ENCODE data around the gene FCN3. TPM values are rescaled to one million over a fixed set of nuclear protein-coding genes. Genes with fewer than 3 reads are reported as not detected.

The FCN3 gene
- total and polyA plus RNA-seq, 9 of the 15 experiments (the other 6 are each of a cell fraction or from before 2014, with no cell fraction given) = 0.49 TPM; not detected in 8

DNA sequence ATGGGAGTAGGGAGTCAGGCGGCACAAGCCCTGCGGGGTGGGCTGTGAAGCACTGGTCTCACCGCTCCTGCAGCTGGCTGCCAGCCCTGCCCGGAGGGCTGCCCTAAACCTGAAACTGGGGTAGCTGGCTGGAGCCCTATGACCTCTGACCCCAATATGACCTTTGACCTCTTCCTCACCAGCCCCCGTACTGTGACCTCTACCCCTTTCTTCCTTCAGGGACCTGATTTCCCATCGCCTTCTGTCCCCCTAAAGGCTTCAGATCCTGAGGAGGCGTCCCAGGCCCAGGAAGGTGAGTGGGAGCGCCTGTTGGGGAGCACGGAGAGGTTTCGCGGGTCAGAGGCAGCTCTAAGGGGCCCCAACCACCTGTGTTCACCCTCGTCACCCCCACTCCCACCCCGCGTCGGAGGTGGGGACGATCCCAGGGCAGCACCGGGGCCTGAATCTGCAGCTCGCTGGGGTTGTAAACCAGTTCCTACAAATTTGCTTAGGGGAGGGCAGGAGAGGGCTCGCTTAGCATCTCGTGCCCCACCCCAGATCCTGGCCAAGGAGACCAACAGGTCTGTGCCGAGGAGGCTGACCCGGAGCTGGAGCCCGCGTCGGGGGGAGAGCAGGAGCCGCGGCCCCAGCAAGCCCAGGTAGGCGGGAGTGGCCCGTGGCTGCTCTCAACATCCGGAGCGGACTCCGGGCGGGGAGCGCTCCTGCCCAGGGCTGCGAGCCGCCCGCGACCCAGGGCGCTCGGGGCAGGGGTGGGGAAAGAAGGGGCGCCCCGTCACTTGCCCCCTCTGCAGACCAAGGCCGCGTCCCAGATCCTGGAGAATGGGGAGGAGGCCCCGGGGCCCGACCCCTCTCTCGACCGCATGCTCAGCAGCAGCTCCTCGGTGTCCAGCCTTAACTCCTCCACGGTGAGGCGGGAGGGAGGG, 25.5 kb downstream of the FCN3 start (continued):
- TF ChIP-seq, protein P1, sequence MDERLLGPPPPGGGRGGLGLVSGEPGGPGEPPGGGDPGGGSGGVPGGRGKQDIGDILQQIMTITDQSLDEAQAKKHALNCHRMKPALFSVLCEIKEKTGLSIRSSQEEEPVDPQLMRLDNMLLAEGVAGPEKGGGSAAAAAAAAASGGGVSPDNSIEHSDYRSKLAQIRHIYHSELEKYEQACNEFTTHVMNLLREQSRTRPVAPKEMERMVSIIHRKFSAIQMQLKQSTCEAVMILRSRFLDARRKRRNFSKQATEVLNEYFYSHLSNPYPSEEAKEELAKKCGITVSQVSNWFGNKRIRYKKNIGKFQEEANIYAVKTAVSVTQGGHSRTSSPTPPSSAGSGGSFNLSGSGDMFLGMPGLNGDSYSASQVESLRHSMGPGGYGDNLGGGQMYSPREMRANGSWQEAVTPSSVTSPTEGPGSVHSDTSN (CRISPR knock-in tag; IDR thresholded peaks at IDR 0.05; ENCODE audit: low read depth) = no peak
- TF ChIP-seq, protein P1 (tag; conservative IDR thresholded peaks at IDR 0.05; ENCODE audit: low read depth) = no peak
- no peak for TF ChIP-seq CC2D1A (IDR thresholded peaks at IDR 0.05)
- TF ChIP-seq MYBL2 (IDR thresholded peaks at IDR 0.05; ENCODE audit: low read depth) = no peak
- no peak for TF ChIP-seq MYBL2 (CRISPR knock-in tag; IDR thresholded peaks at IDR 0.05; ENCODE audit: borderline replicate concordance)
- TF ChIP-seq MTA2 (IDR thresholded peaks at IDR 0.05; ENCODE audit: low read depth) = peak; percentile 73
- no peak for TF ChIP-seq SMARCE1 (IDR thresholded peaks at IDR 0.05)
- no peak for TF ChIP-seq CAMTA2 (CRISPR knock-in tag; conservative IDR thresholded peaks at IDR 0.05)
- TF ChIP-seq, protein P2, sequence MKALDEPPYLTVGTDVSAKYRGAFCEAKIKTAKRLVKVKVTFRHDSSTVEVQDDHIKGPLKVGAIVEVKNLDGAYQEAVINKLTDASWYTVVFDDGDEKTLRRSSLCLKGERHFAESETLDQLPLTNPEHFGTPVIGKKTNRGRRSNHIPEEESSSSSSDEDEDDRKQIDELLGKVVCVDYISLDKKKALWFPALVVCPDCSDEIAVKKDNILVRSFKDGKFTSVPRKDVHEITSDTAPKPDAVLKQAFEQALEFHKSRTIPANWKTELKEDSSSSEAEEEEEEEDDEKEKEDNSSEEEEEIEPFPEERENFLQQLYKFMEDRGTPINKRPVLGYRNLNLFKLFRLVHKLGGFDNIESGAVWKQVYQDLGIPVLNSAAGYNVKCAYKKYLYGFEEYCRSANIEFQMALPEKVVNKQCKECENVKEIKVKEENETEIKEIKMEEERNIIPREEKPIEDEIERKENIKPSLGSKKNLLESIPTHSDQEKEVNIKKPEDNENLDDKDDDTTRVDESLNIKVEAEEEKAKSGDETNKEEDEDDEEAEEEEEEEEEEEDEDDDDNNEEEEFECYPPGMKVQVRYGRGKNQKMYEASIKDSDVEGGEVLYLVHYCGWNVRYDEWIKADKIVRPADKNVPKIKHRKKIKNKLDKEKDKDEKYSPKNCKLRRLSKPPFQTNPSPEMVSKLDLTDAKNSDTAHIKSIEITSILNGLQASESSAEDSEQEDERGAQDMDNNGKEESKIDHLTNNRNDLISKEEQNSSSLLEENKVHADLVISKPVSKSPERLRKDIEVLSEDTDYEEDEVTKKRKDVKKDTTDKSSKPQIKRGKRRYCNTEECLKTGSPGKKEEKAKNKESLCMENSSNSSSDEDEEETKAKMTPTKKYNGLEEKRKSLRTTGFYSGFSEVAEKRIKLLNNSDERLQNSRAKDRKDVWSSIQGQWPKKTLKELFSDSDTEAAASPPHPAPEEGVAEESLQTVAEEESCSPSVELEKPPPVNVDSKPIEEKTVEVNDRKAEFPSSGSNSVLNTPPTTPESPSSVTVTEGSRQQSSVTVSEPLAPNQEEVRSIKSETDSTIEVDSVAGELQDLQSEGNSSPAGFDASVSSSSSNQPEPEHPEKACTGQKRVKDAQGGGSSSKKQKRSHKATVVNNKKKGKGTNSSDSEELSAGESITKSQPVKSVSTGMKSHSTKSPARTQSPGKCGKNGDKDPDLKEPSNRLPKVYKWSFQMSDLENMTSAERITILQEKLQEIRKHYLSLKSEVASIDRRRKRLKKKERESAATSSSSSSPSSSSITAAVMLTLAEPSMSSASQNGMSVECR (CRISPR knock-in tag; IDR thresholded peaks at IDR 0.05) = 0 out of 2 replicates have a peak, but pooled peaks have one; percentile 37
- TF ChIP-seq, protein P3, sequence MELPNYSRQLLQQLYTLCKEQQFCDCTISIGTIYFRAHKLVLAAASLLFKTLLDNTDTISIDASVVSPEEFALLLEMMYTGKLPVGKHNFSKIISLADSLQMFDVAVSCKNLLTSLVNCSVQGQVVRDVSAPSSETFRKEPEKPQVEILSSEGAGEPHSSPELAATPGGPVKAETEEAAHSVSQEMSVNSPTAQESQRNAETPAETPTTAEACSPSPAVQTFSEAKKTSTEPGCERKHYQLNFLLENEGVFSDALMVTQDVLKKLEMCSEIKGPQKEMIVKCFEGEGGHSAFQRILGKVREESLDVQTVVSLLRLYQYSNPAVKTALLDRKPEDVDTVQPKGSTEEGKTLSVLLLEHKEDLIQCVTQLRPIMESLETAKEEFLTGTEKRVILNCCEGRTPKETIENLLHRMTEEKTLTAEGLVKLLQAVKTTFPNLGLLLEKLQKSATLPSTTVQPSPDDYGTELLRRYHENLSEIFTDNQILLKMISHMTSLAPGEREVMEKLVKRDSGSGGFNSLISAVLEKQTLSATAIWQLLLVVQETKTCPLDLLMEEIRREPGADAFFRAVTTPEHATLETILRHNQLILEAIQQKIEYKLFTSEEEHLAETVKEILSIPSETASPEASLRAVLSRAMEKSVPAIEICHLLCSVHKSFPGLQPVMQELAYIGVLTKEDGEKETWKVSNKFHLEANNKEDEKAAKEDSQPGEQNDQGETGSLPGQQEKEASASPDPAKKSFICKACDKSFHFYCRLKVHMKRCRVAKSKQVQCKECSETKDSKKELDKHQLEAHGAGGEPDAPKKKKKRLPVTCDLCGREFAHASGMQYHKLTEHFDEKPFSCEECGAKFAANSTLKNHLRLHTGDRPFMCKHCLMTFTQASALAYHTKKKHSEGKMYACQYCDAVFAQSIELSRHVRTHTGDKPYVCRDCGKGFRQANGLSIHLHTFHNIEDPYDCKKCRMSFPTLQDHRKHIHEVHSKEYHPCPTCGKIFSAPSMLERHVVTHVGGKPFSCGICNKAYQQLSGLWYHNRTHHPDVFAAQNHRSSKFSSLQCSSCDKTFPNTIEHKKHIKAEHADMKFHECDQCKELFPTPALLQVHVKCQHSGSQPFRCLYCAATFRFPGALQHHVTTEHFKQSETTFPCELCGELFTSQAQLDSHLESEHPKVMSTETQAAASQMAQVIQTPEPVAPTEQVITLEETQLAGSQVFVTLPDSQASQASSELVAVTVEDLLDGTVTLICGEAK (IDR thresholded peaks at IDR 0.05) = no peak
- TF ChIP-seq, protein P3 (CRISPR knock-in tag; IDR thresholded peaks at IDR 0.05) = no peak
